HG03469 (cell line): ENCODE data around the gene AP3B1.

Experiments used
- ATAC-seq: cut with Tn5 transposase; IDR thresholded peaks from one replicate; pipeline ENCODE4 v1.9.1; 2021; ENCODE audit warnings: mild to moderate bottlenecking, moderate library complexity, moderate number of reproducible peaks; ENCODE audit not compliant: unreplicated experiment

The AP3B1 gene

DNA sequence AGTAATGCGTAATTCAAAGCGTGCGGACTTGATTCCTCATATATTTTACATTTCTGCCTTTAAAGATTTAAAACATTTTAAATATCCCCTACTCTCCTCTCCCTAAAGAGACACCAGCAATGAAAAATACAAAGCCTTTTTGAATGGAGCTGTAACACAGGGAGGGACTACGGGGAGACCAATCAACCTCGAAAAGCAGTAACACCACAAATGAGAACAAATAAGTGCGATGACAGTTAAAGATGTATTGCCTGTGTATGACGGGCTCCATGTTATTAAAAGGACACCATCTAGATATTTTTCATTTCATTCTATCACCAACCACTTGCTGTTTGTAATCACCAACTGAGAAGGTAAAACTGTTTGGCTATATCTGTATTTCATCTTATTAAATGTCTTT is 288.0 kb downstream of the AP3B1 start:
- ATAC-seq: no peak

DNA sequence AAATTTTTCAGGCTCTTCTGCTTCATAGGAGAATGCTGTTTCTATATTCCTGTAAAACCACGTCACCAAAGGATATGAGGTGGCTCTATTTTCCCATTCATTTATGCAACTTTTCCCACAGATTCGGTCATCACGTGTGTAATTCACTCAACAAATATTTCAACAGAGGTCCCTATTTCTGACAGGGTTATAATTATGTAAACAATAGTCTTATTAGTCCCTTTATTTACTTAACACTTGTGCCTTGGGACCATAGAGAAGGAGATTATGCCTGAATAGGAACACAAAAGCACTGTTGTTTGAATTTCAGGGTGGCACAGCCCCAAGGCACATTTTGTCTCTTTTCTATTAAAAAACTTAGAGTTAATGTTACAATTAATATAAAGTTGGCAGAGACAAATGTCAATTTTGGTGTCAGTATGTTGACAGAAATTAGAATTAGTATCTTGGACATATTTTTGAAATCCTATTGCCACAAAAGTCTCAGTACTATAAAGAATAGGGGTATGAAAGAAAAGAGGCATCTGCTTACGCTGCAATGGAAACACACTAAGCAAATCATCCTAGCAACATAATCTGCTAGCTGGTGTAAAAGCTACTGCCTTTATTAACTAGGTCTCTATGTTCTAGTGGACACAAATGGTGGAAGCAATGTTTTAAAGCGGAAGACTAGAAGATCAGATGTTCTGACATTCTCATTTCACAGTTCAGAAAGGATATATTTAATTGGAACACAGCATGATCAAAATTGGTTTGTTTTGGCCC is 289.3 kb downstream of the AP3B1 start:
- no peak for ATAC-seq

DNA sequence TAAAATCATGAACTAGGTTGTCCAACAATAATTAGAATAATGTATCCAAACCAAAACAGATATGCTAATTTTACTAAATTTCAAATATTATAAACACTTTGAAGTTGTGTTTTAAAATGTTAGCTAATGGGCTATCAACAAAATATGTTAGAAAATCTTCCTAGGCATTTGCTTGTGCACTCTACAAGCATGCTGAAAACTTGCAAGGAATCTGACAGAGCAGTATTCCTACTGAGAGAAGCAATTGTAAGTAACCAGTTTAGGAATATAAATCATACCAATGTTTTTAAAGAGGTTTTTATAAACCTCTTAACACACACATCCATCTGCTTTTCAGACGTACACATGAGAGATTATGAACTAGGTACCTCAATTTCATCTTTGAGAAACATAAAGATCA is 289.9 kb downstream of the AP3B1 start:
- ATAC-seq: no peak

- no peak for ATAC-seq
These were observed 290.6 kb downstream of the AP3B1 start for GRCh38 chr5:78003919-78004318.

- no peak for ATAC-seq
These were observed 291.0 kb downstream of the AP3B1 start for GRCh38 chr5:78003450-78003849.

GRCh38 chr5:78002690-78003089 is 291.8 kb downstream of the AP3B1 start:
- no peak for ATAC-seq

DNA sequence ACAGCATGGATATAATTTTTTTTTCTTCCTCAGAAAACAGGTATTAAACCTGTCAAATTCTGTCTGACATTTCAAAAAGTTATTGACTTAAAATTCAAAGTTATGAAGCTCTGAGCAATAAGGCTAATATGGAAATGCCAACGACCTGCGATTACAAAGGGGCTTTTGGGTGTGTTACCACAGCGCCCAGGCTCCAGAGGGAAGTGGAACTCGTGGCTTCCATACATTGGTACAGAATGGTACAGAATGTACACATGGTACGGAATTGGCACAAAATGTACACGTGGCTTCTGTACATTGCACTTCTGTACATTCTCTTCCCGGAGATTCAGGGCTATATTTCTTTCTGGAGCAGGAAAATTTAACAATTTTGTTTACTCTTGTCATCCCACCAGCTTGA is 293.3 kb downstream of the AP3B1 start:
- no peak for ATAC-seq

DNA sequence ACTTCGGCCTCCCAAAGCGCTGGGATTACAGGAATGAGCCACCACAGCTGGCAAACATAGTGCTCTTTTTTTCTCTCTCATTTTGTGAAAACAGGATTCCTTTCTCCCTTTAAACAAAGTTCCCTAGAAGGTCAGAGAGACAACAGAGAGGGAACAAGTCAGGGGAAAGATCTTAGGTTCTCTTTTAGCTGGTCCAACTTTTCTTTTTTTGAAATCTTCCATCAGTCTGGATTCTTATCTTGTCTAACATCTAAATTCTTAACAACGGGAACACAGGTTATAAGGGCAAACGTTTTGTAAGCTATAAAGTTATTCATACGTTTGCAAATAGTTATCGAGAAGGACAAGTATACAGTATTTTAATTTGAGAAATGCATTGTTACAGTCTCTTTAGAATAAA is 294.3 kb downstream of the AP3B1 start:
- ATAC-seq: no peak

DNA sequence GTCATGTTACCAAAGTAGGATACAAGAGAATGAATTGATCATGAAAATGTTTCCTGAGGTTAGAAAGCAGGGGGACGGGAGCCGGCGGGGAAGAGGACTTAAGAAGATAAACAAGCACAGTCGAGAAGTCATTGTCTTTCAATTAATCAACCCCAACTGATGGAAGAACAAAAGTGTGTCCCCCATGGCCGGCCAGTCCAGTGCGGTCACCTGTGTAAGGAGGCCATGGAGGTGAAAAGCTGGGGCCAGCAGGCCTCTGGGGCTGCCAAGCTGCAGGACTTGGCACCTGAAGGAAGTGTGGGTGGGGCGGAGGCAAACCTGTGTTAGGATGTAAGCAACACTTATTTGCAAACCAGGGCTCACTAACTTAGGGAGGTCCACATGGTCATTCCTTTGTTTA is 295.1 kb downstream of the AP3B1 start:
- ATAC-seq: no peak

GRCh38 chr5:77996943-77997342 is 297.6 kb downstream of the AP3B1 start:
- no peak for ATAC-seq

DNA sequence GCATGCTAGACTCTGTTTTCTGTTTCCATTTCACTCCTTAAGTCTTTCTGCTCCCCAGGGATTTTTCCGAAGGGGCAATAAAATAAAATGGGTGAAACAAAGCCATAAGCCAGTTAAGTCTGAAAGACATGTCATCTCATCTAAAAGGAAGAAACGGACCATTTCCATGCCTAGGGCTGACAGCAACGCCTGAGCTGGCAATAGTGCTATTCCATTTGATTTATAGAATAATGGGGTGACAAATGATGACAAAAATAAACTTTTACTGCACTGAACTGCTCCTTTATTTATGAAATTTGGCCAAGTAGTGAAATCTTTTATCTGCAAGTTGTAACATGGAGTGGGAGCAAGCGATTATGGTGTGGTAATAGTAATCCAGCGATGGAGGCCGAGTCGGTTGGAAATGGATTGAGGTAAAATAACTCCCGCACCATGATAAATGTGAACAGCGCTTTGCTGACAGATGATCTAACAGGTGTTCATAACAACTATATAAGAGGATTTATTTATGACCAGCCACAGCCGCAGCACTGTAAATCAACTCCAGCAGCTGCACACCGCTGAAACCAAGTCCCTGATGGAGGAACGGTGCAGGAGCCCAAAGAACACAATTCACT is 298.6 kb downstream of the AP3B1 start:
- no peak for ATAC-seq

DNA sequence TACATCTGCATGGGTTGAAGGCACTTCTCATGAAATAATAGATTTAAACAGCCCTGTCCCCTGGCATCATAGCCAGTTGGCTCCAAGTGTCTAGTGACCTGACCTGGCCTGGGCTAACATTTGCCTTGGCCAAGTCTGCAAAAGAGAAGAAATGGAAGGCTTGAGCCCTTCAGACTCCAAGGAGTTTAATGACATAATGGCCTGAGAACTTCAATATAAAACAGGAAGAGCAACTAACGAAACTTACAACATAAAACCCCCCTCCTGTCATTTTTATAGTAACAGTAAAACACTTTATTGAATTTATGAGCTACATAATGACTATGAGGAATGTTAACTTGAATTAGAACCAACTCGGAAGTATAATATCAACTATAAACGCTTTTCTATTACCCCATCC is 299.6 kb downstream of the AP3B1 start:
- no peak for ATAC-seq

GRCh38 chr5:77993855-77994318 is 300.6 kb downstream of the AP3B1 start:
- no peak for ATAC-seq

DNA sequence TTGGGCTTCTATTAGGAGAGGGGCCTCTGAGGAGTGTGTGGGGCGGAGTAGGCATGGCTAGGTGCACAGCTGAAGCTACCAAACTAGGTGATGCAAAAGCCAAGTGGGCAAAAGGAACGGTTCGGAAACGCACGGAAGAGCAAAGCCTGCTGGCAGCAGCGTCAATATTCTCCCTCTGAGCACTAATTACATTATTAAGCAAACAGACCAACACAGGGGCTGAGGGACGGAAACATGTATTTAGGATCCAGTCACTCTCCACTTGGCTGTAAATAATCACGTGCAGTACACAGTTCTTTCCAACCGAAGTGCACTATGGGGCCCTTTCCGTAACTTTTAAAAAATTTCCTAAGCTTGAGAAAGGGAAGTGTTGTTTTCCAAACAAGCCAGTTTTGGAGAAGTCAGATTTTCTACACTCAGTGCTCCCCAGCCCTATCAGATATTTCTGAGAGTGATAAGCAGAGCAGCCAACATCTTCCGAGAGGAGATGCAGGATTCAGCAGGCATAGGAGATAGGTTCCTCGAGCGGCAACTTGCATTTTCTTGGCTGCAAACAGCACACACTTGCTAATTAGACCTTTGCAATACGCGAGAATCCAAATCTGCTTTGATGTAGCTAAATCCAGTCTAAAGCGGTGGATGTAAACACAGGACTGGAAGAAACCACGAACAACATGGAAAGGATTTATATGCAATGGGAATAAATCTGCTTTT is 301.2 kb downstream of the AP3B1 start:
- ATAC-seq: no peak

- no peak for ATAC-seq
These were observed 303.4 kb downstream of the AP3B1 start for GRCh38 chr5:77991084-77991483.

- no peak for ATAC-seq
These were observed 304.5 kb downstream of the AP3B1 start for GRCh38 chr5:77990020-77990419.

DNA sequence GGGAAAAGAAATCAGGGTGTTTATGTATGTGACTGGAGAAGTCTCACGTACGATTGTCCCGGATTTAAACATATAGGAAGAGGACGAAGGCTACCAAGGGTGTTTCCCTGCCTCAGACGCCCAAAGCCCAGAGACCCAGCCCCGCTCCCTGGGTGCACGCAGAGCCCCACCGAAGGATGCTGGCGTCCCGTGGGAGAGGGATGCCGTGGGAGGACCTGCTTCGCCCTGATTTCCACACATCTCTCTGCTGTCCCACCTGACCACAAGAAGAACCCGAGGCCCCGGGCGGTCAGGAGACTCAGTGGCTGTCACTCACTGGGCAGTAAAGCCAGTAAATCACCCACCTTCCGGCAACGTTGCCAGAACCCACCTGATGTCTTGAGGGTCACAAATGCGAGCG is 306.5 kb downstream of the AP3B1 start:
- ATAC-seq: no peak

GRCh38 chr5:77987331-77987730 is 307.2 kb downstream of the AP3B1 start:
- no peak for ATAC-seq

DNA sequence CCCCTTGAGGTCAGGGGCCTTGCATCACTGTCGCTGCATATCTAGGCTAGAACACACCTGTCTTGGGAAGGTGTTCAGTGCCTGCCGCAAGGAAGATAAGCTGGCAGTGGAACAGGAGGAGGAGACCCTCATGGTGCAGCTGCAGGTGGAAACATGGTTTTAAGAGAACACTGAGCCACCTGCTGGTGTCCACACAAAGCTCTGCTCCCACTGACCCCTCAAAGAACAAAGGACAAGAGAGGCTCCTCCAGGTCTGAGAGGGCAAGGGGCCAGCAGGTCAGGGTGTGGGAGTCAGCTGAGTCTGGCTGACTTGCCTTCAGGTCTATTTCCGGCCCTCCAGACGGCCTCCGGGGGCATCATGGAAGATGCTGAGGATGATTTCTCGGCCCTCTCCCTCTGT is 308.2 kb downstream of the AP3B1 start:
- ATAC-seq: no peak

- ATAC-seq: no peak
These were observed 309.3 kb downstream of the AP3B1 start for GRCh38 chr5:77985247-77985646.

GRCh38 chr5:77984587-77984986 is 309.9 kb downstream of the AP3B1 start:
- no peak for ATAC-seq
